Measurements from ENCODE around the gene PHF24. TPM values are rescaled to one million over a fixed set of nuclear protein-coding genes. Genes with fewer than 3 reads are reported as not detected.

Gene PHF24
- total and polyA plus RNA-seq, 10 of the 15 experiments (the other 5 are each of a cell fraction or from before 2014, with no cell fraction given) = 0.02 to 0.04 TPM; not detected in 8

DNA sequence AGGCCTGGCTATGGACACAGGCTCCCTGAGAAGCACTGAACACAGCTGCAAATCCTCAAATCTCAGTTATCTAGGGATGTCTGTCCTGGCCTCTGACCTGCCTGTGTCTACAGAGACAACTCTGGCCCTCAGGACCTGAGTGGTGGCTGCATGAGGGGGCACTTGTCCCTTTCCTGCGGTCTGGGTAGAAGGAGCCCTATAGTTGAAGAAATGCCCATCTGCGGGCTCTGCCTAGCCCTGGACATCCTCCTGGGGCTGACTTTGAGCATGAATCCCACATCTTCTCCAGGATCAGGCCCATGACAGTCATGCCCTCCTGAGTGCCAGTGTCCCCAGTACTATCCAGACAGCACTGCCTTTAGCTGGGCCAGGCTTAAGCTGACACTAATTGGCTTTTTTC is 41.5 kb downstream of the PHF24 start:
- ChIA-PET CTCF (interaction anchor here (0.9 kb wide), 1 partner anchor 100 kb away, joined by 3 read pairs; no protein-coding TSS in a partner anchor), RAD21 (ENCODE audit: unreplicated experiment) (no interaction called here), POLR2A (no interaction called here), SMC1A (ENCODE audit: uncharacterized antibody, unreplicated experiment) (interaction anchor here (2.8 kb wide), 1 partner anchor 51 kb away, joined by 11 read pairs; no protein-coding TSS in a partner anchor)
- H3K9me3 ChIP-seq (replicated peaks; ENCODE audit: control insufficient read depth, insufficient read depth, low read length) = no peaks in the 10 kb centered on the region
- WGBS (ENCODE audit: insufficient coverage, insufficient replicate concordance, low lambda C conversion rate, missing lambda C conversion rate) = 56% methylated on average over 2 of the region's 2 CpGs
- FAIRE-seq (no peak), ATAC-seq (no peak), DNase-seq (ENCODE audit: low read depth, low spot score) (no peak)
- H3K27ac ChIP-seq (ENCODE audit: control insufficient read depth, insufficient read depth) = no peak overlapping the region
- BruUV-seq (replicated peaks) = no TSS peak
- no peaks in the 10 kb centered on the region for H3K27me3 ChIP-seq (replicated peaks in 1 of 2; ENCODE audit: control insufficient read depth in 2 of 2, insufficient read depth in 2 of 2, low read length in 1 of 2)
- no peak for TF ChIP-seq HDAC6 (IDR thresholded peaks at IDR 0.05; ENCODE audit: unreplicated experiment)
- H3K79me2 ChIP-seq (ENCODE audit: control insufficient read depth, insufficient read depth, low read length) = no peaks in the 10 kb centered on the region
- peaks cover 6% of the 10 kb centered on the region; the same call in 1 of the 2 replicates for H3K4me1 ChIP-seq (ENCODE audit: control insufficient read depth, insufficient read depth, low read length)
- H4K20me1 ChIP-seq (ENCODE audit: control insufficient read depth, insufficient read depth) = no peaks in the 10 kb centered on the region
- intact Hi-C loops (cut with micrococcal nuclease; ENCODE audit: unreplicated experiment) = no loop called here
- in situ Hi-C loops (cut with MboI) = no loop called here
- no peak overlapping the region for H3K4me2 ChIP-seq (ENCODE audit: control insufficient read depth, insufficient read depth)
- 0 out of 4 replicates have a peak, but pooled peaks cover 0 to 2% of the 10 kb centered on the region in 2 experiments for H3K36me3 ChIP-seq (ENCODE audit: control insufficient read depth in 2 of 2, insufficient read depth in 2 of 2, low read length in 1 of 2)
- no peak overlapping the region for H3K9ac ChIP-seq (ENCODE audit: control insufficient read depth, insufficient read depth, low read length)
- no peak overlapping the region for H2AFZ ChIP-seq (ENCODE audit: control insufficient read depth, low read depth, low read length)
- no peak overlapping the region for H3K4me3 ChIP-seq

GRCh38 chr9:35000535-35001284 is 42.6 kb downstream of the PHF24 start:
- peaks cover 6% of the 10 kb centered on the region; the same call in 1 of the 2 replicates for H3K4me1 ChIP-seq (ENCODE audit: control insufficient read depth, insufficient read depth, low read length)
- no peaks in the 10 kb centered on the region for H3K79me2 ChIP-seq (ENCODE audit: control insufficient read depth, insufficient read depth, low read length)
- no peak overlapping the region for H3K9ac ChIP-seq (ENCODE audit: control insufficient read depth, insufficient read depth, low read length)
- H3K4me2 ChIP-seq (ENCODE audit: control insufficient read depth, insufficient read depth) = no peak overlapping the region
- in situ Hi-C loops (cut with MboI) (no loop called here), intact Hi-C loops (cut with micrococcal nuclease; ENCODE audit: unreplicated experiment) (no loop called here)
- ChIA-PET POLR2A (no interaction called here), RAD21 (ENCODE audit: unreplicated experiment) (no interaction called here), SMC1A (ENCODE audit: uncharacterized antibody, unreplicated experiment) (interaction anchor here (1.4 to 1.6 kb wide), 3 partner anchors 16 to 51 kb away, joined by 3 to 7 read pairs (median 6); no protein-coding TSS in a partner anchor), CTCF (interaction anchor here (1.1 to 2.0 kb wide), 4 partner anchors 50 to 218 kb away, joined by 3 to 14 read pairs (median 4); no protein-coding TSS in a partner anchor)
- 98% methylated on average over 6 of the region's 6 CpGs for WGBS (ENCODE audit: insufficient coverage, insufficient replicate concordance, low lambda C conversion rate, missing lambda C conversion rate)
- FAIRE-seq = no peak
- no peaks in the 10 kb centered on the region for H3K27me3 ChIP-seq (replicated peaks in 1 of 2; ENCODE audit: control insufficient read depth in 2 of 2, insufficient read depth in 2 of 2, low read length in 1 of 2)
- H3K36me3 ChIP-seq (ENCODE audit: control insufficient read depth in 2 of 2, insufficient read depth in 2 of 2, low read length in 1 of 2) = 0 out of 4 replicates have a peak, but pooled peaks cover 0 to 2% of the 10 kb centered on the region in 2 experiments
- H3K9me3 ChIP-seq (replicated peaks; ENCODE audit: control insufficient read depth, insufficient read depth, low read length) = no peaks in the 10 kb centered on the region
- no peaks in the 10 kb centered on the region for H4K20me1 ChIP-seq (ENCODE audit: control insufficient read depth, insufficient read depth)
- no peak for DNase-seq (ENCODE audit: low read depth, low spot score)
- H3K4me3 ChIP-seq = no peak overlapping the region
- no peak for TF ChIP-seq IRF4 (IDR thresholded peaks at IDR 0.05; ENCODE audit: low read depth, low read length)
- no peak for TF ChIP-seq BACH1 (IDR thresholded peaks at IDR 0.05; ENCODE audit: borderline replicate concordance)
- no peak for ATAC-seq
- no TSS peak for BruUV-seq (replicated peaks)
- H2AFZ ChIP-seq (ENCODE audit: control insufficient read depth, low read depth, low read length) = no peak overlapping the region
- no peak overlapping the region for H3K27ac ChIP-seq (ENCODE audit: control insufficient read depth, insufficient read depth)
